SU-DHL-6 (cell line): ENCODE data around the gene PDZRN3.

Experiments used
- H2AFZ ChIP-seq: fragments of 200-600 bp; sonication (generic); 2 replicates; pipeline ENCODE4 v1.6.1; 2014; ENCODE audit warnings: low read depth, mild to moderate bottlenecking, moderate library complexity, mixed read lengths, antibody characterized with exemption, low read length; ENCODE audit not compliant: severe bottlenecking
- H3F3A ChIP-seq: fragments of 200-600 bp; shearing (Covaris generic); 2 replicates; pipeline ENCODE4 v1.6.0; 2016; ENCODE audit warnings: antibody characterized with exemption, mild to moderate bottlenecking; ENCODE audit not compliant: insufficient read depth
- H3K27ac ChIP-seq: fragments of 200-600 bp; sonication (generic); 2 replicates; pipeline ENCODE4 v1.5.1; 2016; ENCODE audit warnings: low read depth, mild to moderate bottlenecking, low read length, moderate library complexity, mixed read lengths
- H3K27me3 ChIP-seq: fragments of 200-600 bp; sonication (generic), shearing (Covaris generic); 2 replicates; pipeline ENCODE4 v1.6.0; 2014; ENCODE audit warnings: mild to moderate bottlenecking, low read length
- H3K36me3 ChIP-seq: fragments of 200-600 bp; sonication (generic); 2 replicates; pipeline ENCODE4 v1.6.1; 2014; ENCODE audit warnings: mild to moderate bottlenecking, low read length, mixed read lengths
- H3K4me2 ChIP-seq: fragments of 300-600, 200-600 bp; shearing (Covaris generic), sonication (generic); 2 replicates; pipeline ENCODE4 v1.6.0; 2014; ENCODE audit warnings: low read length, low read depth, mild to moderate bottlenecking; ENCODE audit not compliant: poor library complexity, severe bottlenecking
- H3K4me3 ChIP-seq: fragments of 200-600 bp; sonication (generic); 2 replicates; pipeline ENCODE4 v1.5.1; 2014; ENCODE audit warnings: antibody characterized with exemption, low read length, mild to moderate bottlenecking, mixed read lengths; ENCODE audit not compliant: insufficient read depth, poor library complexity, severe bottlenecking
- H3K79me2 ChIP-seq: fragments of 200-600 bp; sonication (generic); 2 replicates; pipeline ENCODE4 v1.6.1; 2014; ENCODE audit warnings: mild to moderate bottlenecking, low read length, moderate library complexity; ENCODE audit not compliant: insufficient read depth
- H3K9ac ChIP-seq: fragments of 200-600 bp; sonication (generic); 2 replicates; pipeline ENCODE4 v1.7.0; 2014; ENCODE audit warnings: mild to moderate bottlenecking, low read length
- H3K9me2 ChIP-seq: fragments of 200-600 bp; sonication (generic); replicated peaks from 2 replicates; pipeline ENCODE4 v1.6.1; 2014; ENCODE audit warnings: low read length; ENCODE audit not compliant: insufficient read depth
- H3K9me3 ChIP-seq: fragments of 200-600 bp; sonication (generic); 2 replicates; pipeline ENCODE4 v1.6.1; 2014; ENCODE audit warnings: low read length, mixed read lengths; ENCODE audit not compliant: insufficient read depth
- H4K20me1 ChIP-seq: fragments of 200-600 bp; sonication (generic); 2 replicates; pipeline ENCODE4 v1.6.1; 2014; ENCODE audit warnings: low read depth, mild to moderate bottlenecking, antibody characterized with exemption, low read length, moderate library complexity, mixed read lengths
- CTCF ChIP-seq: fragments of 200-600 bp; sonication (generic); IDR thresholded peaks from one replicate; pipeline ENCODE4 v1.5.1; 2017; ENCODE audit warnings: antibody characterized with exemption, mild to moderate bottlenecking, low read length, moderate library complexity; ENCODE audit not compliant: insufficient read depth, poor library complexity, severe bottlenecking
- EZH2phosphoT487 ChIP-seq: fragments of 200-600 bp; sonication (generic), shearing (Covaris generic); conservative IDR thresholded peaks from 2 replicates; pipeline ENCODE4 v1.6.1; 2018; ENCODE audit warnings: mild to moderate bottlenecking, antibody characterized with exemption, low read length, moderate library complexity, mixed read lengths

PDZRN3 gene

GRCh38 chr3:73548436-73548835 lies 76.3 kb downstream of the PDZRN3 start:
- Histone ChIP-seq H3K27ac (no peak overlapping the region), H4K20me1 (no peaks in the 10 kb centered on the region), H2AFZ (no peak overlapping the region), H3K36me3 (no peaks in the 10 kb centered on the region), H3F3A (no peaks in the 10 kb centered on the region), H3K27me3 (no peaks in the 10 kb centered on the region), H3K4me3 (no peak overlapping the region), H3K79me2 (no peaks in the 10 kb centered on the region), H3K4me2 (no peak overlapping the region), H3K9ac (no peak overlapping the region), H3K9me2 (no peaks in the 10 kb centered on the region), H3K9me3 (no peaks in the 10 kb centered on the region)
- no peak for TF ChIP-seq CTCF
- TF ChIP-seq EZH2phosphoT487: no peak

GRCh38 chr3:73547427-73548248 lies 77.1 kb downstream of the PDZRN3 start:
- Histone ChIP-seq H3K36me3 (no peaks in the 10 kb centered on the region), H3K4me3 (no peak overlapping the region), H3K9ac (no peak overlapping the region), H3K27ac (no peak overlapping the region), H4K20me1 (no peaks in the 10 kb centered on the region), H3K9me2 (no peaks in the 10 kb centered on the region), H2AFZ (no peak overlapping the region), H3K4me2 (no peak overlapping the region), H3K79me2 (no peaks in the 10 kb centered on the region), H3K9me3 (no peaks in the 10 kb centered on the region), H3F3A (no peaks in the 10 kb centered on the region), H3K27me3 (no peaks in the 10 kb centered on the region)
- TF ChIP-seq EZH2phosphoT487: no peak
- no peak for TF ChIP-seq CTCF

GRCh38 chr3:73546961-73547360 lies 77.8 kb downstream of the PDZRN3 start:
- no peaks in the 10 kb centered on the region for H3K79me2 ChIP-seq
- no peaks in the 10 kb centered on the region for H3K36me3 ChIP-seq
- H3K27ac ChIP-seq: no peak overlapping the region
- no peak overlapping the region for H2AFZ ChIP-seq
- no peak for TF ChIP-seq CTCF
- no peak for TF ChIP-seq EZH2phosphoT487
- H3K9me2 ChIP-seq: no peaks in the 10 kb centered on the region
- no peaks in the 10 kb centered on the region for H3K9me3 ChIP-seq
- no peak overlapping the region for H3K4me3 ChIP-seq
- no peaks in the 10 kb centered on the region for H3F3A ChIP-seq
- H3K4me2 ChIP-seq: no peak overlapping the region
- no peak overlapping the region for H3K9ac ChIP-seq
- no peaks in the 10 kb centered on the region for H3K27me3 ChIP-seq
- H4K20me1 ChIP-seq: no peaks in the 10 kb centered on the region
